Ishikawa (cell line): ENCODE results near the gene TMEM120A.

ENCODE experiments used
- CEBPB ChIP-seq: IDR thresholded peaks from 2 replicates; pipeline ENCODE4 v1.6.1; 2012
- CREB1 ChIP-seq: IDR thresholded peaks from 2 replicates; pipeline ENCODE4 v1.6.1; 2012; ENCODE audit warnings: low read depth
- EGR1 ChIP-seq: IDR thresholded peaks from 2 replicates; pipeline ENCODE4 v1.6.1; 2012
- EP300 ChIP-seq: IDR thresholded peaks from 2 replicates; pipeline ENCODE4 v1.6.1; 2012; ENCODE audit warnings: borderline replicate concordance
- FOXM1 ChIP-seq: IDR thresholded peaks from 2 replicates; pipeline ENCODE4 v1.6.1; 2012; ENCODE audit warnings: low read depth, borderline replicate concordance
- NFIC ChIP-seq: IDR thresholded peaks from 2 replicates; pipeline ENCODE4 v1.6.1; 2012
- RAD21 ChIP-seq: IDR thresholded peaks from 2 replicates; pipeline ENCODE4 v1.6.1; 2012; ENCODE audit warnings: low read depth
- TAF1 ChIP-seq: IDR thresholded peaks from 2 replicates; pipeline ENCODE4 v1.6.1; 2012; ENCODE audit warnings: low read depth, mild to moderate bottlenecking
- TCF12 ChIP-seq: IDR thresholded peaks from 2 replicates; pipeline ENCODE4 v1.6.1; 2012; ENCODE audit warnings: low read depth
- TEAD4 ChIP-seq: IDR thresholded peaks from 2 replicates; pipeline ENCODE4 v1.6.1; 2012
- YY1 ChIP-seq: IDR thresholded peaks from 2 replicates; pipeline ENCODE4 v1.6.1; 2012; ENCODE audit warnings: low read depth
- ZBTB7A ChIP-seq: IDR thresholded peaks from 2 replicates; pipeline ENCODE4 v1.6.1; 2012; ENCODE audit warnings: low read depth
- TF ChIP-seq, protein P1 (sequence below): IDR thresholded peaks from 2 replicates; pipeline ENCODE4 v1.6.1; 2012
- TF ChIP-seq, protein P2 (sequence below): IDR thresholded peaks from 2 replicates; pipeline ENCODE4 v1.6.1; 2012
- TF ChIP-seq, protein P3 (sequence below): IDR thresholded peaks from 2 replicates; pipeline ENCODE4 v1.6.1; 2012; ENCODE audit warnings: low read depth, mild to moderate bottlenecking

Gene TMEM120A

DNA sequence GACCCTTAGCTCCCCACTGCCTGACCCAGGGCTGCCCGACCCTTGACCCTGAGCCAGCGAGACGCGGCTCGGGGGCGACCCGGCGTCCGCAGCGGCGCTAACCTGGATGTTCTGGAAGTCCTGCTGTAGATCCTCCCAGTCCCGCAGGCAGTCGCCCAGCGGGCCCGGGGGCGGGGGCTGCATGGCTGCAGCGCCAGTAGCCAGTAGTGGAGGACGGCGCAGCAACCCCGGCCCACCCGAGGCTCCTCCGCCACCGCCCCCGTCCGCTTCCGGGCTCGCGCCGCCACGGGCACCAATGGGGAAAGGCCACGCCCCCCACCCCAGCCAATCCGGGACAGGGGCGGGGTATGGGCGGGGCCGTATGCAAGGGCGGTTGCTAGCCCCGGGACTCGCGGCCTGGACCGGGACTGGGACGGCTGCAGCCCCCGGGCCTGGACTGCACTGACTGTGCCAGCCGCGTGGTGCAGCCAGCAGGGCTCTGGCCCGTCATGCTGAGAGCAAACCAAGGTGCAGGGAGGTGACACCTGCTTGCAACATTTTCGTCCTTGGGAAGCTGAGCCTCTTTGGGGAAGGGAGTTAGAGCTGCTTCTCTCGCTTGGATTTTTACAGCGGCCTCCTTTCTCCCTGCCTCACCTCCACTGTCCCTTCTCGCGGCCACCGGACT, at the start of gene TMEM120A:
Gene TMEM120A, minus strand, starts transcription at position 208 of the 664 bp plus-strand sequence. Its CDS starts 25 bp downstream, at position 183.
- 0 out of 2 replicates have a peak, but pooled peaks have one; percentile 37 for TF ChIP-seq CREB1
- peak; percentile 16; the same call in 1 of the 2 replicates for TF ChIP-seq RAD21
- TF ChIP-seq ZBTB7A = peak; percentile 88
- no peak for TF ChIP-seq EP300
- peak; percentile 51 for TF ChIP-seq EGR1
- TF ChIP-seq TCF12 = peak; percentile 38; the same call in 1 of the 2 replicates
- no peak for TF ChIP-seq TAF1
- TF ChIP-seq, protein P1, sequence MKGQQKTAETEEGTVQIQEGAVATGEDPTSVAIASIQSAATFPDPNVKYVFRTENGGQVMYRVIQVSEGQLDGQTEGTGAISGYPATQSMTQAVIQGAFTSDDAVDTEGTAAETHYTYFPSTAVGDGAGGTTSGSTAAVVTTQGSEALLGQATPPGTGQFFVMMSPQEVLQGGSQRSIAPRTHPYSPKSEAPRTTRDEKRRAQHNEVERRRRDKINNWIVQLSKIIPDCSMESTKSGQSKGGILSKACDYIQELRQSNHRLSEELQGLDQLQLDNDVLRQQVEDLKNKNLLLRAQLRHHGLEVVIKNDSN = peak; percentile 50; the same call in 1 of the 2 replicates
- TF ChIP-seq TEAD4 = peak; percentile 9; the same call in 1 of the 2 replicates

DNA sequence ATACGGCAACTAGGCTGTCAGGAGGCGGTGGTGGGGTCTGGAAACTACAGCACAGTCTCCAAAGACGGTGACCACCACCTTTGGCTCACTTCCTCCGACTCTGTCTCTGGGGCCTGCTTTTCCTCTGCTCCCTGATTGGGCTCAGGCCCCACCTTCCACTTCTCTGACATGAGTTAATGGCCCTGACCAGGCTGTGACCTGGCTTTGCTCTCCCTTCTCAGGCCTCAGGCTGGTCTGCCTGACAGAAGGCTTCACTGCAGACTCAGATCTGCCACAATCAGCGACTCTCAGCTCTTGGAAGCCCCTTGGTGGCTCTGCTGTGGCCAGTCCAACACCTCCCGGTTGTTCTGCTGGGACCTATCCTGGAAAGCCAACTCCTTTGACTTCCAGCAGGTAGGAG, 45.7 kb upstream of the TMEM120A start:
- TF ChIP-seq, protein P2, sequence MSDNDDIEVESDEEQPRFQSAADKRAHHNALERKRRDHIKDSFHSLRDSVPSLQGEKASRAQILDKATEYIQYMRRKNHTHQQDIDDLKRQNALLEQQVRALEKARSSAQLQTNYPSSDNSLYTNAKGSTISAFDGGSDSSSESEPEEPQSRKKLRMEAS = no peak
- no peak for TF ChIP-seq TEAD4
- no peak for TF ChIP-seq RAD21
- no peak for TF ChIP-seq CEBPB
- no peak for TF ChIP-seq TCF12
- TF ChIP-seq YY1 = no peak
- no peak for TF ChIP-seq EP300
- no peak for TF ChIP-seq ZBTB7A

DNA sequence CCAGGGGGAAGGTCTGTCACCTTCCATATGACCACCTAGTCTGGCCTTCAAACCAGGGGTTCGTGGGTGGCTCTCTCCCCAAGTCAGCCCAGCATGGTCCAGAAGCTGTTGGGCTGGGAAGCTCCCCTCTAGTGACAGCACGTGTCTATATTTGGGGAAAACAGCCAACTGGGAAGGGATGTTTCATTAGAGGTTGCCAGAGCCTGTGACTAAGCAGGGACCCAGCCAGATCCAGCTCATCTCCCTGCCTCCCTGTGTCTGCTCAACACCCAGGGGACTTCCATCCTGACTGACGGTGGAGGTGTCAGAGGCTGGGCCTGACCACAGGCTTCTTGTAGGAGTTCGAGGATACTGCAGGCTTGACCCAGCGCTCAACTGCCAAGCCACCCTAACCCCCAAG, 42.9 kb upstream of the TMEM120A start:
- TF ChIP-seq RAD21 = no peak
- TF ChIP-seq TAF1 = no peak

GRCh38 chr7:76031964-76032363, 37.6 kb upstream of the TMEM120A start:
- TF ChIP-seq, protein P1 = no peak
- no peak for TF ChIP-seq NFIC
- TF ChIP-seq EGR1 = no peak
- TF ChIP-seq FOXM1 = no peak
- TF ChIP-seq, protein P3, sequence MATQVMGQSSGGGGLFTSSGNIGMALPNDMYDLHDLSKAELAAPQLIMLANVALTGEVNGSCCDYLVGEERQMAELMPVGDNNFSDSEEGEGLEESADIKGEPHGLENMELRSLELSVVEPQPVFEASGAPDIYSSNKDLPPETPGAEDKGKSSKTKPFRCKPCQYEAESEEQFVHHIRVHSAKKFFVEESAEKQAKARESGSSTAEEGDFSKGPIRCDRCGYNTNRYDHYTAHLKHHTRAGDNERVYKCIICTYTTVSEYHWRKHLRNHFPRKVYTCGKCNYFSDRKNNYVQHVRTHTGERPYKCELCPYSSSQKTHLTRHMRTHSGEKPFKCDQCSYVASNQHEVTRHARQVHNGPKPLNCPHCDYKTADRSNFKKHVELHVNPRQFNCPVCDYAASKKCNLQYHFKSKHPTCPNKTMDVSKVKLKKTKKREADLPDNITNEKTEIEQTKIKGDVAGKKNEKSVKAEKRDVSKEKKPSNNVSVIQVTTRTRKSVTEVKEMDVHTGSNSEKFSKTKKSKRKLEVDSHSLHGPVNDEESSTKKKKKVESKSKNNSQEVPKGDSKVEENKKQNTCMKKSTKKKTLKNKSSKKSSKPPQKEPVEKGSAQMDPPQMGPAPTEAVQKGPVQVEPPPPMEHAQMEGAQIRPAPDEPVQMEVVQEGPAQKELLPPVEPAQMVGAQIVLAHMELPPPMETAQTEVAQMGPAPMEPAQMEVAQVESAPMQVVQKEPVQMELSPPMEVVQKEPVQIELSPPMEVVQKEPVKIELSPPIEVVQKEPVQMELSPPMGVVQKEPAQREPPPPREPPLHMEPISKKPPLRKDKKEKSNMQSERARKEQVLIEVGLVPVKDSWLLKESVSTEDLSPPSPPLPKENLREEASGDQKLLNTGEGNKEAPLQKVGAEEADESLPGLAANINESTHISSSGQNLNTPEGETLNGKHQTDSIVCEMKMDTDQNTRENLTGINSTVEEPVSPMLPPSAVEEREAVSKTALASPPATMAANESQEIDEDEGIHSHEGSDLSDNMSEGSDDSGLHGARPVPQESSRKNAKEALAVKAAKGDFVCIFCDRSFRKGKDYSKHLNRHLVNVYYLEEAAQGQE = no peak

DNA sequence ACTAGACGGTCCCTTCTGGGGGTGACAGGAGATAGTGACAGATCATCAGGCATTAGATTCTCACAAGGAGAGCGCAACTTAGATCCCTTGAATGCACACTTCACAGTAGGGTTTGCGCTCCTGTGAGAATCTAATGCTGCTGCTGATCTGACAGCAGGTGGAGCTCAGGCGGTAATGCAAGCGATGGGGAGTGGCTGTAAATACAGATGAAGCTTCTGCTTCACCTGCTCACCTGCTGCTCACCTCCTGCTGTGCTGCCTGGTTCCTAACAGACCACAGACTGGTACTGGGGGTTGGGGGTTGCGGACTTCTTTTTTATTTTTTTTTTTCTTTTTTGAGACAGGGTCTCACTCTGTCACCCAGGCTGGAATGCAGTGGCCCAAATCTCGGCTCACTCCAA, 35.3 kb upstream of the TMEM120A start:
- TF ChIP-seq RAD21 = peak; percentile 50; the same call in 1 of the 2 replicates

- no peak for TF ChIP-seq EP300
- TF ChIP-seq, protein P3 = no peak
- TF ChIP-seq RAD21 = no peak
- no peak for TF ChIP-seq TEAD4
- TF ChIP-seq ZBTB7A = no peak
- TF ChIP-seq, protein P2 = no peak
- no peak for TF ChIP-seq NFIC
- TF ChIP-seq YY1 = no peak
- TF ChIP-seq EGR1 = no peak
- no peak for TF ChIP-seq TAF1
- TF ChIP-seq, protein P1 = no peak
Measured at GRCh38 chr7:76023002-76023401, 28.6 kb upstream of the TMEM120A start.
